Vein endothelial cell (primary cell): ENCODE results near the gene TSPAN5. TPM values are rescaled to one million over a fixed set of nuclear protein-coding genes. Genes with fewer than 3 reads are reported as not detected.

ENCODE experiments used
- total RNA-seq: library from RNA; depleted of rRNA; stranded (reverse); fragments of >200 nt; gene quantifications from 2 replicates; pipeline ENCODE4 v1.2.3, GENCODE V29; 2012

TSPAN5 gene
- total RNA-seq: 45.9 and 51.0 TPM in 2 replicates

DNA sequence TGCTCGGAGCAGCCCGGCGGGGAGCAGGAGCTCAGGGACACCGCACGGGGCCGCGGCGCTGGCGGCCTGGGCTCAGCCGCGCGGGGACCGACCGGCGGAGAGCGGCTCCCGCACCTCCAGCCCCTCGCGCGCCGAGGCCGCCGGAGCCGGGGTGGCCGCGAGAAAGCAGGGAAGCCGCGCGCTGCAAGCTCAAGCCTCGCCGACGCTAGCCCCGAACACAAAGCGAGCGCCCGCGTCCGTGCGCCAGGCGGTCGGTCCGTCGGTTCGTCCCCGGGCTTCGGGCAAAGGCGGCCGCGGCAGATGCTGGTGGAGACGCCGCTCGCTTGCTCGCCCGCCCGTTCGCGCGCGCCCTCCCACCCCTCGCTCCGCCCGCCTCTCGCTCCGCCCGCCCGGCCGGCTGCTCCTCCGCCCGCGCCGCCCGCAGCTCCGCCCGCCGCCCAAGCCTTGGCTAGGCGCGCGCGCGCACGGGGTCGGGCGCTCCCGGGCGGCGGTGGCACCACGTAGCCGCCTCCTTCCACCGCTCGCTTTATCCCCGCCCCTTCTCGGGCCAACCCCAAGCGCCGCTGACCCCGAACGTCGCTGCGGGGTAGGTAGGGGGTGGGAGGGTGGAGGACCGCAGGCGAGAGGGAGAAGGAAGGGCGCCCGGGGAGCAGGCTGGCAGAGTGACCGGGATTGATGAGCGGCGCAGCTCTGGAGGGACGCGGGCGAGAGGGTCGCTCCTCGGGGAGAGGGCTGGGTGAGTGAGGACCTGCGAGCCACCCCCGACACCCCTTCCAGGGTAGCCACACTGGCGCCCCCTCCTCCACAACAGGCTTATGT lies at the start of gene TSPAN5:
TSPAN5 (minus strand) TSS at position 325 of the 819 bp plus-strand sequence.

